ENCODE measurements around the gene TELO2. TPM values are rescaled to one million over a fixed set of nuclear protein-coding genes. Genes with fewer than 3 reads are reported as not detected.

Gene TELO2
- total RNA-seq, 1 experiment from 2014 or later: 65.4 TPM

- no peak overlapping the region for H3K27ac ChIP-seq (ENCODE audit: low read length)
- intact Hi-C loops (cut with micrococcal nuclease; ENCODE audit: unreplicated experiment) (no loop called here), in situ Hi-C loops (cut with HindIII; ENCODE audit: low pct_unique_long_range_greater_than_20kb, low sequenced_read_pairs) (no loop called here)
- H3K4me3 ChIP-seq (ENCODE audit: low read depth in 2 of 2, low read length in 2 of 2): no peak overlapping the region
- no peaks in the 10 kb centered on the region for H3K9me3 ChIP-seq (ENCODE audit: control insufficient read depth, insufficient read depth, low read depth, low read length)
- CTCF ChIA-PET: no interaction called here
- POLR2A ChIA-PET: interaction anchor here (0.6 kb wide), 1 partner anchor 25 kb away, joined by 4 read pairs; no protein-coding TSS in a partner anchor
- no peak for TF ChIP-seq POLR2AphosphoS5 (IDR thresholded peaks at IDR 0.05; ENCODE audit: low read depth, low read length)
- TF ChIP-seq, protein P1, sequence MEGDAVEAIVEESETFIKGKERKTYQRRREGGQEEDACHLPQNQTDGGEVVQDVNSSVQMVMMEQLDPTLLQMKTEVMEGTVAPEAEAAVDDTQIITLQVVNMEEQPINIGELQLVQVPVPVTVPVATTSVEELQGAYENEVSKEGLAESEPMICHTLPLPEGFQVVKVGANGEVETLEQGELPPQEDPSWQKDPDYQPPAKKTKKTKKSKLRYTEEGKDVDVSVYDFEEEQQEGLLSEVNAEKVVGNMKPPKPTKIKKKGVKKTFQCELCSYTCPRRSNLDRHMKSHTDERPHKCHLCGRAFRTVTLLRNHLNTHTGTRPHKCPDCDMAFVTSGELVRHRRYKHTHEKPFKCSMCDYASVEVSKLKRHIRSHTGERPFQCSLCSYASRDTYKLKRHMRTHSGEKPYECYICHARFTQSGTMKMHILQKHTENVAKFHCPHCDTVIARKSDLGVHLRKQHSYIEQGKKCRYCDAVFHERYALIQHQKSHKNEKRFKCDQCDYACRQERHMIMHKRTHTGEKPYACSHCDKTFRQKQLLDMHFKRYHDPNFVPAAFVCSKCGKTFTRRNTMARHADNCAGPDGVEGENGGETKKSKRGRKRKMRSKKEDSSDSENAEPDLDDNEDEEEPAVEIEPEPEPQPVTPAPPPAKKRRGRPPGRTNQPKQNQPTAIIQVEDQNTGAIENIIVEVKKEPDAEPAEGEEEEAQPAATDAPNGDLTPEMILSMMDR (IDR thresholded peaks at IDR 0.05): no peak
- no peak for TF ChIP-seq TCF7L2 (IDR thresholded peaks at IDR 0.05; ENCODE audit: low read depth, low read length)
- TF ChIP-seq, protein P2, sequence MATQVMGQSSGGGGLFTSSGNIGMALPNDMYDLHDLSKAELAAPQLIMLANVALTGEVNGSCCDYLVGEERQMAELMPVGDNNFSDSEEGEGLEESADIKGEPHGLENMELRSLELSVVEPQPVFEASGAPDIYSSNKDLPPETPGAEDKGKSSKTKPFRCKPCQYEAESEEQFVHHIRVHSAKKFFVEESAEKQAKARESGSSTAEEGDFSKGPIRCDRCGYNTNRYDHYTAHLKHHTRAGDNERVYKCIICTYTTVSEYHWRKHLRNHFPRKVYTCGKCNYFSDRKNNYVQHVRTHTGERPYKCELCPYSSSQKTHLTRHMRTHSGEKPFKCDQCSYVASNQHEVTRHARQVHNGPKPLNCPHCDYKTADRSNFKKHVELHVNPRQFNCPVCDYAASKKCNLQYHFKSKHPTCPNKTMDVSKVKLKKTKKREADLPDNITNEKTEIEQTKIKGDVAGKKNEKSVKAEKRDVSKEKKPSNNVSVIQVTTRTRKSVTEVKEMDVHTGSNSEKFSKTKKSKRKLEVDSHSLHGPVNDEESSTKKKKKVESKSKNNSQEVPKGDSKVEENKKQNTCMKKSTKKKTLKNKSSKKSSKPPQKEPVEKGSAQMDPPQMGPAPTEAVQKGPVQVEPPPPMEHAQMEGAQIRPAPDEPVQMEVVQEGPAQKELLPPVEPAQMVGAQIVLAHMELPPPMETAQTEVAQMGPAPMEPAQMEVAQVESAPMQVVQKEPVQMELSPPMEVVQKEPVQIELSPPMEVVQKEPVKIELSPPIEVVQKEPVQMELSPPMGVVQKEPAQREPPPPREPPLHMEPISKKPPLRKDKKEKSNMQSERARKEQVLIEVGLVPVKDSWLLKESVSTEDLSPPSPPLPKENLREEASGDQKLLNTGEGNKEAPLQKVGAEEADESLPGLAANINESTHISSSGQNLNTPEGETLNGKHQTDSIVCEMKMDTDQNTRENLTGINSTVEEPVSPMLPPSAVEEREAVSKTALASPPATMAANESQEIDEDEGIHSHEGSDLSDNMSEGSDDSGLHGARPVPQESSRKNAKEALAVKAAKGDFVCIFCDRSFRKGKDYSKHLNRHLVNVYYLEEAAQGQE (IDR thresholded peaks at IDR 0.05; ENCODE audit: insufficient read depth in 1 of 2, low read depth in 2 of 2, low read length in 1 of 2): no peak
- TF ChIP-seq SIN3A (IDR thresholded peaks at IDR 0.05; ENCODE audit: borderline replicate concordance, insufficient read depth, low read depth, low read length): no peak
- no peaks in the 10 kb centered on the region for H3K27me3 ChIP-seq (ENCODE audit: control insufficient read depth, insufficient read depth, low read length)
- H3K4me1 ChIP-seq (ENCODE audit: control insufficient read depth, insufficient read depth, low read length): no peaks in the 10 kb centered on the region
- DNase-seq (ENCODE audit: low read depth, low spot score) (no peak), ATAC-seq (no peak)
- BruUV-seq (replicated peaks): no TSS peak
- H3K36me3 ChIP-seq (ENCODE audit: control insufficient read depth, insufficient read depth, low read length): no peaks in the 10 kb centered on the region; the same call in 1 of the 2 replicates
Observed at GRCh38 chr16:1456951-1457350, 36.2 kb upstream of the TELO2 start.

DNA sequence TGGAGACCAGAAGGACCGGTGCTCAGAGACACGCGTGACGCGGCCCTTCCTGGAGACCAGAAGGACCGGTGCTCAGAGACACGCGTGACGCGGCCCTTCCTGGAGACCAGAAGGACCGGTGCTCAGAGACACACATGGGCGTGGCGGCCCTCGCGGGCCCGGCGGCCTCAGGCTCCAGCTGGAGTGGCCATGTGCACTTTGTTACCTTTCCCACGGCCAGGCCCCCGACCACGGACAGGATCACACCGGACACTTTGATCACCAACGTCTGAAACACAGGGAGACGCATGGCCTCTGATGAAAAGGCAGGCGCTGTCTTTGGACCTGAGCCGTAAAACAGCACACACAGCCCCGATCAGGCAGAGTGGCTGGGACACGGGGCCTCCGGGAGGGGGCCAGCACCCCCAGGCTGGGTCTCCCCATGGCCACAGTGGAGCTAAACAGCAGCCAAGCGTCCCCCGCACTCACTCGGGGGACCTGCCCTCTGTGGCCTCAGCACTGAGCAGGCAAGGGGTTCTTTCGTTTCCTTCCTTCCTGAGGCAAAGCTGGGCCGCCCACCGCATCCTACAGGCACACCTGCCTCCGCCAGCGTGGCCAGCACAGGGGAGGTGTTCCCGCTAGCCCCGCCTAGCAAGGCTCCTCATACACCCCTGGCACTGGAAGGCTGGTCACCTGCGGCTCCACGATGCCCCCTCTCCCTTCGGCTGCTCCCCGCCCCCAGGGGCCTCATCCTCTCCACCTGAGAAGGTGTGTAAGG, 35.5 kb upstream of the TELO2 start:
- no peaks in the 10 kb centered on the region for H3K4me1 ChIP-seq (ENCODE audit: control insufficient read depth, insufficient read depth, low read length)
- ATAC-seq (no peak), DNase-seq (ENCODE audit: low read depth, low spot score) (no peak)
- no peaks in the 10 kb centered on the region for H3K27me3 ChIP-seq (ENCODE audit: control insufficient read depth, insufficient read depth, low read length)
- in situ Hi-C loops (cut with HindIII; ENCODE audit: low pct_unique_long_range_greater_than_20kb, low sequenced_read_pairs): no loop called here
- CTCF ChIA-PET: no interaction called here
- POLR2A ChIA-PET: no interaction called here
- H3K36me3 ChIP-seq (ENCODE audit: control insufficient read depth, insufficient read depth, low read length): no peaks in the 10 kb centered on the region
- no peaks in the 10 kb centered on the region for H3K9me3 ChIP-seq (ENCODE audit: control insufficient read depth, insufficient read depth, low read depth, low read length)
- no peak overlapping the region for H3K4me3 ChIP-seq (ENCODE audit: low read depth in 2 of 2, low read length in 2 of 2)
- H3K27ac ChIP-seq (ENCODE audit: low read length): no peak overlapping the region
- intact Hi-C loops (cut with micrococcal nuclease; ENCODE audit: unreplicated experiment): no loop called here
- no peak for TF ChIP-seq TCF7L2 (IDR thresholded peaks at IDR 0.05; ENCODE audit: low read depth, low read length)
- TF ChIP-seq SIN3A (IDR thresholded peaks at IDR 0.05; ENCODE audit: borderline replicate concordance, insufficient read depth, low read depth, low read length): no peak
- TF ChIP-seq, protein P2 (IDR thresholded peaks at IDR 0.05; ENCODE audit: insufficient read depth in 1 of 2, low read depth in 2 of 2, low read length in 1 of 2): no peak
- TF ChIP-seq POLR2AphosphoS5 (IDR thresholded peaks at IDR 0.05; ENCODE audit: low read depth, low read length): no peak
- TF ChIP-seq, protein P1 (IDR thresholded peaks at IDR 0.05): no peak
- no TSS peak for BruUV-seq (replicated peaks)
